ENCODE results near the gene ARL15. TPM values are rescaled to one million over a fixed set of nuclear protein-coding genes. Genes with fewer than 3 reads are reported as not detected.

The ARL15 gene
- total RNA-seq, 1 experiment from 2014 or later, result 0.50 TPM

DNA sequence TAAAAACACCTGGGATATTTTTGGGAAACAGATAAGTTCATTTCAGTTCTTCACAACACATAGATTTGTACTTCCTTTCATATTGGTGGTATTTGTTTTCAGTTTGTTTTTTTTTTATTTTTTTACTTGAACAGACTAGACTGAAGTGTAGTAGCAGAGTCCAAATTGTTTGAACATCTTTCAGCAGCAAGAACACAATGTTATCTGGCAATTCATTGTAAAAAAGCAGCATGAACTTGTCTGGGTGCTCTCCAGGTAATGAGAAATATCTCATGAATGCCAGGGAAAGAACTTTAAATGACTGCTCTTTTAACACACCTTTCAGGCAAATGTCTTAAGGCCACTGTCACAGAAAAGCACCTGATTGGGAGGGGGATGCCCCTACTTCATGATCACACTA is 113.4 kb downstream of the ARL15 start:
- Histone ChIP-seq H4K20me1 (ENCODE audit: insufficient read depth) (no peaks in the 10 kb centered on the region), H3K4me1 (replicated peaks; ENCODE audit: insufficient read depth) (no peaks in the 10 kb centered on the region), H3K9me2 (ENCODE audit: insufficient read depth) (no peaks in the 10 kb centered on the region), H3K27ac (no peak overlapping the region), H3K36me3 (ENCODE audit: low read depth) (no peaks in the 10 kb centered on the region), H3K27me3 (ENCODE audit: insufficient read depth, low read depth) (no peaks in the 10 kb centered on the region), H3K4me3 (no peak overlapping the region), H3K79me2 (ENCODE audit: low read depth) (no peaks in the 10 kb centered on the region), H2AFZ (no peak overlapping the region), H3K9me3 (ENCODE audit: insufficient read depth, low read depth) (no peaks in the 10 kb centered on the region; the same call in 1 of the 2 replicates), H3K4me2 (no peak overlapping the region), H3F3A (ENCODE audit: insufficient read depth, low read depth) (no peaks in the 10 kb centered on the region)
- BruUV-seq (replicated peaks), result no TSS peak
- intact Hi-C loops (cut with micrococcal nuclease; ENCODE audit: unreplicated experiment), result no loop called here
- POLR2A ChIA-PET (ENCODE audit: unreplicated experiment), result no interaction called here
- no peak for TF ChIP-seq CTCF (conservative IDR thresholded peaks at IDR 0.05)
- TF ChIP-seq EZH2 (IDR thresholded peaks at IDR 0.05; ENCODE audit: low read depth), result no peak
- CTCF ChIA-PET, result no interaction called here
- no peak for DNase-seq

DNA sequence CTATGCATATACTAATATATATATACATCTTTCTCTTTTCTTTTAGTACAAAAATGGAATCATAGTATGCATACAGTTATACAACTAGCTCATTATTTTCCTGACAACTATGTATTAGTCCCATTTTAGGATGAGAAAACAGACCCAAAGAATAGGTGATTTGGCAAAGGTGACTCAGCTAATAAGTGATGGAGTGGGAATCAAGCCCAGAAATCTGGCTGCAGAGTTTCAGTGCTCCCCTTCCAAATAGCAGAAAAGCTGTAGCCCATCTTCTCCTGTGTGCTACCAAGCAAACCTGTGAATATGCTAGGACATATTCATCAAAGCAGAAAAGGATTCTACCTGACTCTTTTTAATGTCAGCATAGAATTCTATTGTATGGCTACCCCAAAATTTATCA is 114.7 kb downstream of the ARL15 start:
- Histone ChIP-seq H3F3A (ENCODE audit: insufficient read depth, low read depth) (no peaks in the 10 kb centered on the region), H3K36me3 (ENCODE audit: low read depth) (no peaks in the 10 kb centered on the region), H3K27ac (no peak overlapping the region), H3K4me1 (replicated peaks; ENCODE audit: insufficient read depth) (no peaks in the 10 kb centered on the region), H3K4me2 (no peak overlapping the region), H3K79me2 (ENCODE audit: low read depth) (no peaks in the 10 kb centered on the region), H3K9me2 (ENCODE audit: insufficient read depth) (no peaks in the 10 kb centered on the region), H3K27me3 (ENCODE audit: insufficient read depth, low read depth) (no peaks in the 10 kb centered on the region), H3K9me3 (ENCODE audit: insufficient read depth, low read depth) (no peaks in the 10 kb centered on the region; the same call in 1 of the 2 replicates), H2AFZ (no peak overlapping the region), H3K4me3 (no peak overlapping the region), H4K20me1 (ENCODE audit: insufficient read depth) (no peaks in the 10 kb centered on the region)
- no TSS peak for BruUV-seq (replicated peaks)
- no peak for DNase-seq
- intact Hi-C loops (cut with micrococcal nuclease; ENCODE audit: unreplicated experiment), result no loop called here
- CTCF ChIA-PET, result no interaction called here
- POLR2A ChIA-PET (ENCODE audit: unreplicated experiment), result no interaction called here
- no peak for TF ChIP-seq CTCF (conservative IDR thresholded peaks at IDR 0.05)
- TF ChIP-seq EZH2 (IDR thresholded peaks at IDR 0.05; ENCODE audit: low read depth), result no peak

GRCh38 chr5:54194318-54194717 is 116.1 kb downstream of the ARL15 start:
- POLR2A ChIA-PET (ENCODE audit: unreplicated experiment), result interaction anchor here (0.5 kb wide), 1 partner anchor 1185 kb away, joined by 4 read pairs; no protein-coding TSS in a partner anchor
- H3K4me2 ChIP-seq, result no peak overlapping the region
- H3K4me1 ChIP-seq (replicated peaks; ENCODE audit: insufficient read depth), result no peaks in the 10 kb centered on the region
- CTCF ChIA-PET, result no interaction called here
- no peak for TF ChIP-seq EZH2 (IDR thresholded peaks at IDR 0.05; ENCODE audit: low read depth)
- no peak for TF ChIP-seq CTCF (conservative IDR thresholded peaks at IDR 0.05)
- no peaks in the 10 kb centered on the region for H3F3A ChIP-seq (ENCODE audit: insufficient read depth, low read depth)
- no peak overlapping the region for H3K27ac ChIP-seq
- no peaks in the 10 kb centered on the region for H3K36me3 ChIP-seq (ENCODE audit: low read depth)
- no peaks in the 10 kb centered on the region for H4K20me1 ChIP-seq (ENCODE audit: insufficient read depth)
- H2AFZ ChIP-seq, result no peak overlapping the region
- intact Hi-C loops (cut with micrococcal nuclease; ENCODE audit: unreplicated experiment), result no loop called here
- BruUV-seq (replicated peaks), result no TSS peak
- no peaks in the 10 kb centered on the region for H3K9me3 ChIP-seq (ENCODE audit: insufficient read depth, low read depth)
- H3K9me2 ChIP-seq (ENCODE audit: insufficient read depth), result peaks cover under 1% of the 10 kb centered on the region; the same call in 1 of the 2 replicates
- H3K79me2 ChIP-seq (ENCODE audit: low read depth), result no peaks in the 10 kb centered on the region
- no peaks in the 10 kb centered on the region for H3K27me3 ChIP-seq (ENCODE audit: insufficient read depth, low read depth)
- DNase-seq, result no peak
- no peak overlapping the region for H3K4me3 ChIP-seq
